ENCODE results near the gene VSIG10L2.
"Not testable (repeated sequence)": the region's sequence is repeated elsewhere in the genome, so short reads cannot be mapped to it uniquely, and the experiment has no call there.

Gene VSIG10L2

GRCh38 chr11:125967515-125967914 is 21.7 kb downstream of the VSIG10L2 start:
- DNase-seq (ENCODE audit: low spot score) = no peak

GRCh38 chr11:125968354-125968753 is 22.5 kb downstream of the VSIG10L2 start:
- no peak for DNase-seq (ENCODE audit: low spot score)

- no peak for DNase-seq (ENCODE audit: low spot score)
Observed at GRCh38 chr11:125971618-125972017, 25.8 kb downstream of the VSIG10L2 start.

- no peak for DNase-seq (ENCODE audit: low spot score)
Observed at GRCh38 chr11:125974284-125974683, 28.4 kb downstream of the VSIG10L2 start.

- DNase-seq (ENCODE audit: low spot score) = no peak
Observed at GRCh38 chr11:125975634-125976033, 29.8 kb downstream of the VSIG10L2 start.

GRCh38 chr11:125976156-125976555 is 30.3 kb downstream of the VSIG10L2 start:
- no peak for DNase-seq (ENCODE audit: low spot score)

- DNase-seq (ENCODE audit: low spot score) = no peak
Observed at GRCh38 chr11:125977333-125977732, 31.5 kb downstream of the VSIG10L2 start.

GRCh38 chr11:125978181-125978716 is 32.4 kb downstream of the VSIG10L2 start:
- DNase-seq (ENCODE audit: low spot score) = no peak

GRCh38 chr11:125978778-125979407 is 33.0 kb downstream of the VSIG10L2 start:
- no peak for DNase-seq (ENCODE audit: low spot score)

GRCh38 chr11:125979511-125979910 is 33.7 kb downstream of the VSIG10L2 start:
- no peak for DNase-seq (ENCODE audit: low spot score)

GRCh38 chr11:125980436-125980835 is 34.6 kb downstream of the VSIG10L2 start:
- DNase-seq (ENCODE audit: low spot score) = no peak

GRCh38 chr11:125982348-125982730 is 36.5 kb downstream of the VSIG10L2 start:
- DNase-seq (ENCODE audit: low spot score) = no peak

- not testable (repeated sequence) for DNase-seq (ENCODE audit: low spot score)
Observed at GRCh38 chr11:125985956-125986355, 40.1 kb downstream of the VSIG10L2 start.

- DNase-seq (ENCODE audit: low spot score) = no peak
Observed at GRCh38 chr11:125987066-125987641, 41.3 kb downstream of the VSIG10L2 start.

- DNase-seq (ENCODE audit: low spot score) = no peak
Observed at GRCh38 chr11:125990244-125990643, 44.4 kb downstream of the VSIG10L2 start.

- DNase-seq (ENCODE audit: low spot score) = no peak
Observed at GRCh38 chr11:125992893-125993292, 47.0 kb downstream of the VSIG10L2 start.

GRCh38 chr11:125994509-125994908 is 48.7 kb downstream of the VSIG10L2 start:
- DNase-seq (ENCODE audit: low spot score) = no peak

- no peak for DNase-seq (ENCODE audit: low spot score)
Observed at GRCh38 chr11:125995313-125995712, 49.5 kb downstream of the VSIG10L2 start.

- DNase-seq (ENCODE audit: low spot score) = no peak
Observed at GRCh38 chr11:125998267-125998666, 52.4 kb downstream of the VSIG10L2 start.

- no peak for DNase-seq (ENCODE audit: low spot score)
Observed at GRCh38 chr11:125999234-125999880, 53.5 kb downstream of the VSIG10L2 start.

GRCh38 chr11:126002181-126002580 is 56.3 kb downstream of the VSIG10L2 start:
- no peak for DNase-seq (ENCODE audit: low spot score)
